K562 (cell line): Measurements from ENCODE around the gene ANKZF1. TPM values are rescaled to one million over a fixed set of nuclear protein-coding genes. Genes with fewer than 3 reads are reported as not detected.
A peak's percentile ranks its signal among the peaks of the same experiment; 100 is the strongest.

ENCODE experiments used
- ARHGAP35 ChIP-seq: fragments of 450-650 bp; IDR thresholded peaks from 2 replicates; pipeline ENCODE4 v1.6.1; 2018; ENCODE audit not compliant: partially characterized antibody
- ARID4B ChIP-seq: sonication (generic); formaldehyde crosslinking; IDR thresholded peaks from 2 replicates; pipeline ENCODE4 v1.8.0; 2022; ENCODE audit warnings: mild to moderate bottlenecking, missing genetic modification reagents
- CREB1 ChIP-seq, 2 experiments: sonication (generic) in 1 of 2; formaldehyde crosslinking in 1 of 2; IDR thresholded peaks; 2 replicates each; pipeline versions ENCODE4 v1.6.1 to v1.8.0; 2012 to 2022; ENCODE audit warnings: inconsistent platforms in 1 of 2, mild to moderate bottlenecking in 1 of 2, missing genetic modification reagents in 1 of 2, moderate library complexity in 1 of 2
- FOSL1 ChIP-seq: fragments of 200-800 bp; sonication (Bioruptor generic); conservative IDR thresholded peaks from 2 replicates; pipeline ENCODE4 v1.6.1; 2016; ENCODE audit warnings: missing genetic modification characterization, missing compliant biosample characterization
- FOXK1 ChIP-seq: sonication (generic); formaldehyde crosslinking; IDR thresholded peaks from 2 replicates; pipeline ENCODE4 v1.8.0; 2022; ENCODE audit warnings: missing genetic modification reagents, mild to moderate bottlenecking, borderline replicate concordance
- HIVEP1 ChIP-seq: fragments of 250-450 bp; sonication (Bioruptor Pico); IDR thresholded peaks from 2 replicates; pipeline ENCODE4 v1.4.0; 2020; ENCODE audit warnings: mild to moderate bottlenecking
- HMGN3 ChIP-seq: IDR thresholded peaks from 2 replicates; pipeline ENCODE4 v1.6.1; 2011; ENCODE audit warnings: borderline replicate concordance, low read depth, mild to moderate bottlenecking, mixed read lengths, low read length; ENCODE audit not compliant: insufficient read length; ENCODE audit errors: extremely low read depth
- L3MBTL2 ChIP-seq: fragments of 450-650 bp; IDR thresholded peaks from 2 replicates; pipeline ENCODE4 v1.6.1; 2016; ENCODE audit warnings: mild to moderate bottlenecking, moderate library complexity
- MAFF ChIP-seq: IDR thresholded peaks from 2 replicates; pipeline ENCODE4 v1.6.1; 2012; ENCODE audit warnings: low read length, improper control_type of control experiment
- MAX ChIP-seq: sonication (generic); formaldehyde crosslinking; IDR thresholded peaks from 2 replicates; pipeline ENCODE4 v1.9.0; 2022; ENCODE audit warnings: mild to moderate bottlenecking, missing genetic modification reagents
- POLR2A ChIP-seq: fragments of 450-650 bp; conservative IDR thresholded peaks from 2 replicates; pipeline ENCODE4 v1.6.1; 2016
- SAFB ChIP-seq: fragments of 200-400 bp; formaldehyde crosslinking; IDR thresholded peaks from 2 replicates; pipeline ENCODE4 v1.6.1; 2017; ENCODE audit warnings: low read depth, low read length, borderline replicate concordance
- SFPQ ChIP-seq: fragments of 200-400 bp; formaldehyde crosslinking; IDR thresholded peaks from 2 replicates; pipeline ENCODE4 v1.6.1; 2017; ENCODE audit warnings: mild to moderate bottlenecking, low read depth, low read length, moderate library complexity
- ZC3H11A ChIP-seq: IDR thresholded peaks from 2 replicates; pipeline ENCODE4 v1.6.1; 2012; ENCODE audit warnings: low read depth, low read length, improper control_type of control experiment
- ZFX ChIP-seq: sonication (generic); formaldehyde crosslinking; IDR thresholded peaks from 2 replicates; pipeline ENCODE4 v1.8.0; 2022; ENCODE audit warnings: mild to moderate bottlenecking, missing genetic modification reagents, moderate library complexity
- ZNF592 ChIP-seq: fragments of 450-650 bp; IDR thresholded peaks from 2 replicates; pipeline ENCODE4 v1.6.1; 2017; ENCODE audit warnings: antibody characterized with exemption, mild to moderate bottlenecking
- polyA plus RNA-seq, 8 experiments: library from polyadenylated mRNA; depleted of rRNA in 4 of 8; stranded (reverse) in 5 of 8; unstranded in 3 of 8; fragments of >200 nt; fragmentation: Nextera tagmentation in 2 of 8; fragmentation: Illumina TruSeq in 1 of 8; extraction: Ambion mirVana in 2 of 8; extraction: Trizol in 1 of 8; gene quantifications; 2 replicates each; pipeline versions ENCODE4 v1.2.1 to v1.2.3, GENCODE V29; 2011 to 2014; ENCODE audit warnings: inconsistent platforms in 1 of 8, missing spikeins in 1 of 8
- total RNA-seq, 7 experiments: library from RNA; depleted of rRNA in 6 of 7; stranded (reverse); fragments of >200 nt in 6 of 7; fragmentation: Illumina TruSeq in 2 of 7; extraction: Trizol in 2 of 7; gene quantifications; 2 replicates each; pipeline versions ENCODE4 v1.2.1 to v1.2.3, GENCODE V29; 2011 to 2021; ENCODE audit warnings: low replicate concordance in 1 of 7

ANKZF1 gene
- total and polyA plus RNA-seq, 9 of the 15 experiments (the other 6 are each of a cell fraction or from before 2014, with no cell fraction given), result 3.1 to 60.6 (median 31.0) TPM

GRCh38 chr2:219252900-219253752, 23.5 kb downstream of the ANKZF1 start, which contains the start of gene TUBA4B (continued):
- TF ChIP-seq ARID4B (CRISPR knock-in tag) (peak; percentile 69), CREB1 (IDR thresholded peaks at IDR 0.05) (no peak), CREB1 (CRISPR knock-in tag; IDR thresholded peaks at IDR 0.05) (no peak), FOSL1 (tag) (peak; percentile 28; the same call in 1 of the 2 replicates), L3MBTL2 (peak; percentile 81), SAFB (no peak), HMGN3 (no peak), ARHGAP35 (no peak), ZFX (peak; percentile 24; the same call in 1 of the 2 replicates), MAX (CRISPR knock-in tag) (peak; percentile 71), SFPQ (no peak), MAFF (peak; percentile 18; the same call in 1 of the 2 replicates), HIVEP1 (CRISPR knock-in tag) (no peak), ZNF592 (peak; percentile 33; the same call in 1 of the 2 replicates), POLR2A (no peak), ZC3H11A (no peak), FOXK1 (no peak)
